Fibroblast of mammary gland (primary cell): ENCODE data around the gene ADGRG3.

Source experiments
- DNase-seq: peaks from one replicate; pipeline ENCODE4 v3.0.0-alpha.2; 2010; ENCODE audit warnings: low read depth
- H3K4me3 ChIP-seq: 2 replicates; pipeline ENCODE4 v1.5.1; 2011; ENCODE audit warnings: low read depth, mild to moderate bottlenecking, low read length, moderate library complexity; ENCODE audit not compliant: control insufficient read depth
- CTCF ChIP-seq: conservative IDR thresholded peaks from 2 replicates; pipeline ENCODE4 v1.5.1; 2011; ENCODE audit warnings: low read depth, low read length, inconsistent platforms; ENCODE audit not compliant: control insufficient read depth, insufficient read depth

The ADGRG3 gene

GRCh38 chr16:57642160-57643135 lies 25.7 kb upstream of the ADGRG3 start:
- no peak for DNase-seq
- no peak overlapping the region for H3K4me3 ChIP-seq
- no peak for TF ChIP-seq CTCF

GRCh38 chr16:57643147-57643874 lies 24.8 kb upstream of the ADGRG3 start:
- DNase-seq, result peak; percentile 17
- H3K4me3 ChIP-seq, result no peak overlapping the region
- TF ChIP-seq CTCF, result no peak

- no peak overlapping the region for H3K4me3 ChIP-seq
- TF ChIP-seq CTCF, result no peak
These were observed 24.2 kb upstream of the ADGRG3 start for GRCh38 chr16:57643910-57644309.

GRCh38 chr16:57644383-57645014 lies 23.6 kb upstream of the ADGRG3 start:
- no peak overlapping the region for H3K4me3 ChIP-seq
- DNase-seq, result no peak
- TF ChIP-seq CTCF, result no peak

More at GRCh38 chr16:57643910-57644309, 24.2 kb upstream of the ADGRG3 start:
- DNase-seq, result no peak

GRCh38 chr16:57645169-57645568 lies 22.9 kb upstream of the ADGRG3 start:
- DNase-seq, result no peak
- no peak for TF ChIP-seq CTCF
- H3K4me3 ChIP-seq, result no peak overlapping the region

GRCh38 chr16:57645691-57646387 lies 22.3 kb upstream of the ADGRG3 start:
- peak; percentile 69 for DNase-seq
- no peak overlapping the region for H3K4me3 ChIP-seq
- no peak for TF ChIP-seq CTCF
